Neural progenitor cell (in vitro differentiated cells): Measurements from ENCODE around the gene LAMB4.

Source experiments
- EZH2phosphoT487 ChIP-seq: fragments of 200-600 bp; sonication (generic); IDR thresholded peaks from 2 replicates; pipeline ENCODE4 v1.6.1; 2017; ENCODE audit warnings: antibody characterized with exemption
- TF ChIP-seq, protein P1 (sequence below): fragments of 200-600 bp; sonication (generic); IDR thresholded peaks from 2 replicates; pipeline ENCODE4 v1.5.1; 2017; ENCODE audit warnings: antibody characterized with exemption, mild to moderate bottlenecking

DNA sequence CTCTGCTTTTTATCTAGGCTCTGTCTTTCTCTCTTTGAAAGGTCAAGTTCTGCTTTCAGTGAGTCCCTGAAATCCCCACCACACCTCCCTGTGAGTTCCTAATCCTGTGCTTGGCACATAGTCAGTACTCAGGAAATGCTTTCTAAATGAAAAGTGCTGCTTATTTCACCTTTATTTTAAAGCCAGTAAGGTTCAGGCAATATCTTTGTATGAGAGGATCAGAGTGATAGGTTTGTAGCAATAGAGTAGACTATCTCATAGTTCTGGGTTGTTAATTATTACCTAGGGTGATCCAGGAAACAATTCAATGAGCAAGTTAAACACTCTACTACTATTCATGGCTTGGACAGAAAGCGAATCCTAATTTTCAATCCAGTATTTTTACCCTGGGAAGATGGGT lies 119.8 kb downstream of the LAMB4 start:
- TF ChIP-seq, protein P1, sequence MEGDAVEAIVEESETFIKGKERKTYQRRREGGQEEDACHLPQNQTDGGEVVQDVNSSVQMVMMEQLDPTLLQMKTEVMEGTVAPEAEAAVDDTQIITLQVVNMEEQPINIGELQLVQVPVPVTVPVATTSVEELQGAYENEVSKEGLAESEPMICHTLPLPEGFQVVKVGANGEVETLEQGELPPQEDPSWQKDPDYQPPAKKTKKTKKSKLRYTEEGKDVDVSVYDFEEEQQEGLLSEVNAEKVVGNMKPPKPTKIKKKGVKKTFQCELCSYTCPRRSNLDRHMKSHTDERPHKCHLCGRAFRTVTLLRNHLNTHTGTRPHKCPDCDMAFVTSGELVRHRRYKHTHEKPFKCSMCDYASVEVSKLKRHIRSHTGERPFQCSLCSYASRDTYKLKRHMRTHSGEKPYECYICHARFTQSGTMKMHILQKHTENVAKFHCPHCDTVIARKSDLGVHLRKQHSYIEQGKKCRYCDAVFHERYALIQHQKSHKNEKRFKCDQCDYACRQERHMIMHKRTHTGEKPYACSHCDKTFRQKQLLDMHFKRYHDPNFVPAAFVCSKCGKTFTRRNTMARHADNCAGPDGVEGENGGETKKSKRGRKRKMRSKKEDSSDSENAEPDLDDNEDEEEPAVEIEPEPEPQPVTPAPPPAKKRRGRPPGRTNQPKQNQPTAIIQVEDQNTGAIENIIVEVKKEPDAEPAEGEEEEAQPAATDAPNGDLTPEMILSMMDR, result no peak
- no peak for TF ChIP-seq EZH2phosphoT487
